Adrenal gland (tissue), 5 donors: ENCODE data around the gene STPG1.

Experiments
- CTCF ChIP-seq, 6 experiments: fragments of 450-650 bp in 4 of 6; fragments of 200-600 bp in 2 of 6; sonication (generic) in 1 of 6; IDR thresholded peaks; 1 replicate in 5 of 6; 2 replicates in 1 of 6; pipeline versions ENCODE4 v1.5.1 to v1.8.0; 2016 to 2021; ENCODE audit warnings: antibody characterized with exemption in 6 of 6, mild to moderate bottlenecking in 2 of 6, moderate library complexity in 1 of 6
- POLR2A ChIP-seq, 2 donors: fragments of 450-650 bp; IDR thresholded peaks; one replicate each; pipeline ENCODE4 v1.6.1; 2017; ENCODE audit warnings: antibody characterized with exemption in 2 of 2, mild to moderate bottlenecking in 2 of 2, moderate library complexity in 1 of 2
- donor health status: DM: no; HTN: no; CAD: no.

GRCh38 chr1:24450316-24450715, 36.7 kb upstream of the STPG1 start:
- TF ChIP-seq POLR2A (IDR thresholded peaks at IDR 0.05) (no peak), CTCF (IDR thresholded peaks at IDR 0.05) (no peak)
